ENCODE measurements around the gene ATP2C2. TPM values are rescaled to one million over a fixed set of nuclear protein-coding genes. Genes with fewer than 3 reads are reported as not detected.

The ATP2C2 gene
- total RNA-seq, 1 donor from 2014 or later: 12.2 TPM

GRCh38 chr16:84323606-84324005, 44.7 kb upstream of the ATP2C2 start:
- Mint-ChIP-seq H3K4me3 (no peak overlapping the region), H3K9me3 (no peaks in the 10 kb centered on the region), H3K27ac (no peak overlapping the region), H3K36me3 (no peaks in the 10 kb centered on the region), H3K27me3 (peaks cover 7% of the 10 kb centered on the region), H3K4me1 (ENCODE audit: unreplicated experiment) (peaks cover 8% of the 10 kb centered on the region)
- TF ChIP-seq CTCF (conservative IDR thresholded peaks at IDR 0.05): no peak
- no peak for DNase-seq (ENCODE audit: extremely low spot score, unreplicated experiment)

DNA sequence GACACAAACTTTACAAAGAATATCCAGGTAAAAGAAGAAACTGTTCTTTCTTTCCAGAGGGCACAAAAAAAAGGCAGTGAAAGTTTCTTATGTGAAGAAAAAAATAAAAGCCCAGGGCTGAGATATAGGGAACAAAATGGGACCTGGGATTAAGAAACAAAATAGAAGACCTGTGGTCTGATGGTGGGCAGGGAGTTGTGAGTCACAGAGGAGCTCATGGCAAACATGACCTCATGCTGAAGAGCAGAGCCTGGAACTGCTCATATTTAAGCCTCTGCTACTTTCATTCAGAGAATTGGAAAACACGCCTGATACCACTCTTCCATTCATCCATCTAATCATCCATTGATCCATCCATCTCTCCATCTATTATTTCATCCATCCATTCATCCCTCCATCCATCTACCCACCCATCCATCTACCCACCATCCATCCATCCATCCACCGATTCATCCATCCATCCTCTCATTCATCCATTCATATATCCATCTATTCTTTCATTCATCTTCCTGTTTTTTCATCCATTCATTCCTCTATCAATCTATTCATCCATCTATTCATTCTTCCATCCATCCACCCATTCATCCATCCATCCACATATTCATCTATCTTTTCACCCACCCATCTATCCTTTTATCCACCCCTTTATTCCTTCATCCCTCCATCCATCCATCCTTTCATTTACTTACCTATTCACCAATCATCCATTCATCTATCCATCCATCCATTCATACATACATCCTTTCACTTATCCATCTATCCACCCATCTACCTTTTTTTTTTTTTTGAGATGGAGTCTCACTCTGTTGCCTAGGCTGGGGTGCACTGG, 43.7 kb upstream of the ATP2C2 start:
- H3K9me3 Mint-ChIP-seq: no peaks in the 10 kb centered on the region
- no peak for TF ChIP-seq CTCF (conservative IDR thresholded peaks at IDR 0.05)
- no peak for DNase-seq (ENCODE audit: extremely low spot score, unreplicated experiment)
- H3K4me1 Mint-ChIP-seq (ENCODE audit: unreplicated experiment): peaks cover 9% of the 10 kb centered on the region
- H3K27ac Mint-ChIP-seq: no peak overlapping the region
- H3K4me3 Mint-ChIP-seq: no peak overlapping the region
- peaks cover 7% of the 10 kb centered on the region for H3K27me3 Mint-ChIP-seq
- no peaks in the 10 kb centered on the region for H3K36me3 Mint-ChIP-seq

- H3K27ac Mint-ChIP-seq: no peak overlapping the region
- H3K9me3 Mint-ChIP-seq: no peaks in the 10 kb centered on the region
- no peaks in the 10 kb centered on the region for H3K36me3 Mint-ChIP-seq
- H3K4me1 Mint-ChIP-seq (ENCODE audit: unreplicated experiment): peaks cover 12% of the 10 kb centered on the region
- H3K27me3 Mint-ChIP-seq: peaks cover 7% of the 10 kb centered on the region
- no peak for DNase-seq (ENCODE audit: extremely low spot score, unreplicated experiment)
- TF ChIP-seq CTCF (conservative IDR thresholded peaks at IDR 0.05): no peak
- H3K4me3 Mint-ChIP-seq: no peak overlapping the region
These were observed 41.8 kb upstream of the ATP2C2 start for GRCh38 chr16:84326545-84326944.

DNA sequence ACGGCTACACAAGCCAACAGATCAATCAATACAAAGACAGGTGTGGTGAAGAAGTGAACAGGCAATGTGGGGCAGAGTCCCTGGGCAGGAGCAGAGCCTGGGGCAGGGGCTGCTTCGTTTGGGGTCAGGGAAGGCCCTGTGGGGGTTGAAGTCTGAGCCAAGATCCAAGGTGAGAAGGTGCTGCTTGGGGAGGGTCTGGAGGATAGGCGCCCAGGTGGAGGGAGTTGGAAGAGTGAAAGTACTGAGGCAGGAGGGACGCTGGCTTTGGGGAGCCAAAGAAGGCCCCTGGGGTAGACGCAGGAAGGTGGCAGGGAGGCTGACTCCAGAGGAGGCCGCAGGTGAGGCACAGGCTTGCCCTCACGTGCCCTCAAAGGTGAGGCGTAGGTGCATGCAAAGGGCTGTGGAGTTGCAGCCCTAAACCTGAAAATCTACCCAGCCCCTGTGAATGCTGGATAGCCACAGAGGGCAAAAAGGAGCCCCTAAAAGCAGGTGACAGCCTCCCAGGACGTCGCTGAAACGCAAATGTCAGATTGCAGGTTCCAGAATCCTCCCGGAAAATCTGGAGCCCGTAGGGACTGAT, 40.3 kb upstream of the ATP2C2 start:
- H3K4me1 Mint-ChIP-seq (ENCODE audit: unreplicated experiment): peaks cover 8% of the 10 kb centered on the region
- no peak overlapping the region for H3K27ac Mint-ChIP-seq
- TF ChIP-seq CTCF (conservative IDR thresholded peaks at IDR 0.05): no peak
- no peak overlapping the region for H3K4me3 Mint-ChIP-seq
- no peaks in the 10 kb centered on the region for H3K9me3 Mint-ChIP-seq
- no peaks in the 10 kb centered on the region for H3K36me3 Mint-ChIP-seq
- no peak for DNase-seq (ENCODE audit: extremely low spot score, unreplicated experiment)
- H3K27me3 Mint-ChIP-seq: peaks cover 4% of the 10 kb centered on the region

DNA sequence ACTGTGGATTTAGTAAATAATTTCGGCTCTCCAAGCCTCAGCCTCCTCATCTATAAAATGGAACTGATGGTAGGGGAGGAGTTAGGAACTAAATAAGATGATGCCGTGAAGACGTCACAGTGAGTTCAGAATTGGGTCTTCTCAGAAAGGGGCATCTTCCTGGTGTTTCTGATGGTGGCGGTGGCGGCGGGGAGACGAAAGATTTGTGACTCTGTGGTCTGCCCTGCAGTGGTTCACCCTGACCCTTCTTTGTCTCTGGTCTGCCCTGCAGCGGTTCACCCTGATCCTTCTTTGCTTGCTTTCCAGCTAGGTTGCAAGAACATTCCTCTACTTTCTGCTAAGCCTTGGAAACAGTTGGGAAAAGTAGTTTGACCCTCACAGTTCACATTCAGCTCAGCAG, 39.3 kb upstream of the ATP2C2 start:
- no peak for TF ChIP-seq CTCF (conservative IDR thresholded peaks at IDR 0.05)
- H3K36me3 Mint-ChIP-seq: no peaks in the 10 kb centered on the region
- H3K27me3 Mint-ChIP-seq: peaks cover 4% of the 10 kb centered on the region
- DNase-seq (ENCODE audit: extremely low spot score, unreplicated experiment): no peak
- no peak overlapping the region for H3K4me3 Mint-ChIP-seq
- peaks cover 4% of the 10 kb centered on the region for H3K4me1 Mint-ChIP-seq (ENCODE audit: unreplicated experiment)
- no peak overlapping the region for H3K27ac Mint-ChIP-seq
- no peaks in the 10 kb centered on the region for H3K9me3 Mint-ChIP-seq
